ENCODE results near the gene TMEM161A. TPM values are rescaled to one million over a fixed set of nuclear protein-coding genes. Genes with fewer than 3 reads are reported as not detected.

The TMEM161A gene
- total and polyA plus RNA-seq, 2 experiments from 2014 or later, result 38.9 to 59.5 TPM

- no peak for DNase-seq (ENCODE audit: low spot score)
- no peaks in the 10 kb centered on the region for H3K9me3 Mint-ChIP-seq
- Histone ChIP-seq H3K4me1 (ENCODE audit: insufficient read depth) (peaks cover 7% of the 10 kb centered on the region; the same call in 1 of the 2 replicates), H3K27me3 (ENCODE audit: insufficient read depth) (no peaks in the 10 kb centered on the region), H3K79me2 (replicated peaks; ENCODE audit: insufficient read depth) (peaks cover 21% of the 10 kb centered on the region), H3K36me3 (ENCODE audit: insufficient read depth) (no peaks in the 10 kb centered on the region), H2AFZ (no peak overlapping the region), H3K27ac (ENCODE audit: low read depth) (no peak overlapping the region), H3K9me2 (ENCODE audit: insufficient read depth) (no peaks in the 10 kb centered on the region), H3F3A (replicated peaks; ENCODE audit: low read depth) (0 out of 2 replicates have a peak, but pooled peaks cover 8% of the 10 kb centered on the region), H4K20me1 (replicated peaks; ENCODE audit: insufficient read depth) (peaks cover 15% of the 10 kb centered on the region), H3K4me3 (no peak overlapping the region), H3K4me2 (no peak overlapping the region)
- peaks cover 14% of the 10 kb centered on the region for H3K27me3 Mint-ChIP-seq (ENCODE audit: insufficient read depth, low read depth, poor library complexity)
- no peak overlapping the region for H3K27ac Mint-ChIP-seq
- no peak overlapping the region for H3K4me3 Mint-ChIP-seq
- peaks cover 18% of the 10 kb centered on the region for H3K36me3 Mint-ChIP-seq (ENCODE audit: low read depth)
- no peak for ATAC-seq
- TF ChIP-seq CTCF (conservative IDR thresholded peaks at IDR 0.05; ENCODE audit: low read depth in 2 of 2) (no peak), STAT1 (IDR thresholded peaks at IDR 0.05; ENCODE audit: unreplicated experiment) (no peak), JUNB (IDR thresholded peaks at IDR 0.05; ENCODE audit: unreplicated experiment) (no peak), ZNF114 (CRISPR knock-in tag; IDR thresholded peaks at IDR 0.05) (no peak), POLR2AphosphoS5 (IDR thresholded peaks at IDR 0.05; ENCODE audit: low read depth) (no peak), EZH2 (IDR thresholded peaks at IDR 0.05; ENCODE audit: low read depth, unreplicated experiment) (no peak), NANOG (IDR thresholded peaks at IDR 0.05; ENCODE audit: borderline replicate concordance) (no peak), REST (IDR thresholded peaks at IDR 0.05; ENCODE audit: unreplicated experiment) (no peak), ETS1 (IDR thresholded peaks at IDR 0.05) (no peak), EZH2phosphoT487 (IDR thresholded peaks at IDR 0.05; ENCODE audit: unreplicated experiment) (no peak), ZNF331 (CRISPR knock-in tag; IDR thresholded peaks at IDR 0.05; ENCODE audit: low read depth) (no peak), ZNF462 (CRISPR knock-in tag; IDR thresholded peaks at IDR 0.05) (no peak), CREB1 (CRISPR knock-in tag; IDR thresholded peaks at IDR 0.05; ENCODE audit: low read depth) (no peak)
- H3K4me1 Mint-ChIP-seq, result peaks cover 5% of the 10 kb centered on the region; the same call in 2 of the 3 replicates
Measured at GRCh38 chr19:19186742-19187141, 48.5 kb upstream of the TMEM161A start.

Data from GM23338 (cell line).